Heart right ventricle (tissue), 16 donors: Measurements from ENCODE around the gene CPNE8. TPM values are rescaled to one million over a fixed set of nuclear protein-coding genes. Genes with fewer than 3 reads are reported as not detected.

Experiments
- ATAC-seq, 8 donors: fragments of 200-7000 bp; cut with Tn5 transposase; one replicate each; pipeline ENCODE4 v1.9.1; 2020; ENCODE audit warnings: mild to moderate bottlenecking in 8 of 8, moderate library complexity in 8 of 8, moderate number of reproducible peaks in 1 of 8
- DNase-seq, 2 donors: peaks; one replicate each; pipeline ENCODE4 v3.0.0-alpha.2; 2020
- H3K27ac ChIP-seq, 10 donors: fragments of 200-600 bp; sonication (generic) in 2 of 10; one replicate each; pipeline versions ENCODE4 v1.5.0 to v1.8.0; 2020 to 2022; ENCODE audit warnings: mild to moderate bottlenecking in 3 of 10
- H3K27me3 ChIP-seq, 7 donors: fragments of 200-600 bp; one replicate each; pipeline ENCODE4 v1.8.0; 2021 to 2022; ENCODE audit warnings: mild to moderate bottlenecking in 2 of 7
- H3K36me3 ChIP-seq, 9 donors: fragments of 200-600 bp; sonication (generic) in 1 of 9; one replicate each; pipeline versions ENCODE4 v1.5.0 to v1.8.0; 2020 to 2022; ENCODE audit warnings: mild to moderate bottlenecking in 2 of 9
- H3K4me1 ChIP-seq, 9 donors: fragments of 200-600 bp; sonication (generic) in 1 of 9; one replicate each; pipeline versions ENCODE4 v1.5.0 to v1.8.0; 2020 to 2022; ENCODE audit warnings: mild to moderate bottlenecking in 4 of 9
- H3K4me3 ChIP-seq, 10 donors: fragments of 200-600 bp; sonication (generic) in 2 of 10; one replicate each; pipeline versions ENCODE4 v1.5.0 to v1.8.0; 2020 to 2022; ENCODE audit warnings: mild to moderate bottlenecking in 7 of 10, moderate library complexity in 2 of 10
- H3K9me3 ChIP-seq, 11 donors: fragments of 200-600 bp in 10 of 11; sonication (generic) in 2 of 11; one replicate each; pipeline versions ENCODE4 v1.5.0 to v1.8.0; 2013 to 2022; ENCODE audit warnings: mild to moderate bottlenecking in 2 of 11, control low read depth in 1 of 11, moderate library complexity in 1 of 11
- CTCF ChIP-seq, 9 donors: fragments of 200-600 bp; sonication (generic) in 2 of 9; IDR thresholded peaks; one replicate each; pipeline versions ENCODE4 v1.5.0 to v1.8.0; 2021 to 2022; ENCODE audit warnings: antibody characterized with exemption in 9 of 9, mild to moderate bottlenecking in 5 of 9, moderate library complexity in 1 of 9
- WGBS, 2 donors: extraction: QIAGEN DNeasy Blood & Tissue Kit; methylation state at CpG; one replicate each; pipeline ENCODE4 v1.1.7; 2013; ENCODE audit warnings: inconsistent platforms in 1 of 2; 5-methylcytosine and 5-hydroxymethylcytosine counted together
- intact Hi-C, 10 donors: fragments of 100-400 bp; cut with DNase I; formaldehyde crosslinking; loops; one replicate each; pipeline versions ENCODE4 v1.11.1 to v1.14.2; 2022
- polyA plus RNA-seq, 2 donors: library from polyadenylated mRNA; stranded (reverse); fragments of 200-250 nt; gene quantifications; one replicate each; pipeline ENCODE4 v1.2.3, GENCODE V29; 2013
- total RNA-seq, 10 donors: library from RNA; stranded (reverse); fragmentation: NEBNext Ultra II Directional in 3 of 10; extraction: Animal tissue kit (Norgen Biotek cat#: 25700) in 3 of 10; gene quantifications; one replicate each; pipeline versions ENCODE4 v1.2.1 to v1.2.4, GENCODE V29; 2021 to 2023
- donor health status: Arrhythmogenic right ventricular cardiomyopathy.
- donor health status: ischemic (EF 13 %, LVEDD 7.1; RV severe dilation, severe dysfunction).
- donor health status: healthy with polysubstance abuse.
- donor health status: DM: no; HTN: yes; CAD: no.
- donor health status: DM: no; HTN: no; CAD: no.
- donor health status: ischemic (EF 25% LVEDD 6.9; RV normal size, moderate dysfunction).
- donor health status: ischemic (EF 25% LVEDD 5.7; RV mildly dilated, moderate dysfunction).
- donor health status: healthy.
- donor health status: DM: yes; HTN: yes; CAD: no.
- donor health status: Ischemic cardiomyopathy.
- donor health status: ischemic (EF 35%, LVEDD 5.7; RV mildly dilated, moderate dysfunction).
- donor health status: nonischemic (EF 11% LVEDD 7.7; RV severe dilation, severe dysfunction).
- donor health status: DM: yes; HTN: yes; CAD: no.
- donor health status: PGD.
- donor health status: ischemic (EF 29% LVEDD 5.4; RV normal size, mild dysfunction).
- donor health status: nonischemic (EF 23%, LVEDD 6.1; RV moderate dilation, normal function).

Gene CPNE8
- total and polyA plus RNA-seq, 12 donors, result 2.5 to 14.9 (median 4.5) TPM

- no peaks in the 10 kb centered on the region for H3K9me3 ChIP-seq
- no peak overlapping the region for H3K4me3 ChIP-seq
- no peak for TF ChIP-seq CTCF (IDR thresholded peaks at IDR 0.05)
- 90 to 96% methylated on average over 5 of the region's 5 CpGs for WGBS, 2 donors
- no peaks in the 10 kb centered on the region for H3K27me3 ChIP-seq
- DNase-seq (no peak), ATAC-seq (no peak)
- intact Hi-C loops, result no loop called here
- no peak overlapping the region for H3K27ac ChIP-seq
- H3K36me3 ChIP-seq, result peaks cover 0 to 14% (median 0%) of the 10 kb centered on the region in 9 donors
- no peaks in the 10 kb centered on the region for H3K4me1 ChIP-seq
Measured at GRCh38 chr12:38831715-38832114, 73.7 kb downstream of the CPNE8 start.

GRCh38 chr12:38825006-38825405 lies 80.4 kb downstream of the CPNE8 start:
- intact Hi-C loops, result no loop called here
- Histone ChIP-seq H3K27me3 (no peaks in the 10 kb centered on the region), H3K27ac (no peak overlapping the region), H3K9me3 (no peaks in the 10 kb centered on the region), H3K4me3 (no peak overlapping the region), H3K36me3 (peaks cover 0 to 18% (median 0%) of the 10 kb centered on the region in 9 donors), H3K4me1 (no peaks in the 10 kb centered on the region)
- 81% methylated on average over 4 of the region's 4 CpGs for WGBS, 2 donors
- no peak for DNase-seq
- no peak for TF ChIP-seq CTCF (IDR thresholded peaks at IDR 0.05)
- no peak for ATAC-seq

- Histone ChIP-seq H3K27me3 (no peaks in the 10 kb centered on the region), H3K9me3 (no peaks in the 10 kb centered on the region)
- 88 to 92% methylated on average over 6 of the region's 6 CpGs for WGBS, 2 donors
Measured at GRCh38 chr12:38823738-38824137, 81.7 kb downstream of the CPNE8 start.

GRCh38 chr12:38823314-38823713 lies 82.1 kb downstream of the CPNE8 start:
- Histone ChIP-seq H3K36me3 (peaks cover 0 to 11% (median 0%) of the 10 kb centered on the region in 9 donors), H3K27ac (no peak overlapping the region), H3K4me3 (no peak overlapping the region), H3K27me3 (no peaks in the 10 kb centered on the region), H3K4me1 (no peaks in the 10 kb centered on the region), H3K9me3 (no peaks in the 10 kb centered on the region)
- 65 to 70% methylated on average over 2 of the region's 2 CpGs for WGBS, 2 donors
- ATAC-seq (no peak), DNase-seq (no peak)
- intact Hi-C loops, result no loop called here
- TF ChIP-seq CTCF (IDR thresholded peaks at IDR 0.05), result no peak

More at GRCh38 chr12:38823738-38824137, 81.7 kb downstream of the CPNE8 start:
- intact Hi-C loops, result no loop called here
- Histone ChIP-seq H3K4me1 (no peaks in the 10 kb centered on the region), H3K4me3 (no peak overlapping the region), H3K36me3 (peaks cover 0 to 15% (median 0%) of the 10 kb centered on the region in 9 donors), H3K27ac (no peak overlapping the region)
- TF ChIP-seq CTCF (IDR thresholded peaks at IDR 0.05), result no peak
- DNase-seq (no peak), ATAC-seq (no peak)
